DND-41 (cell line): ENCODE results near the gene GOLIM4.

Experiments
- CTCF ChIP-seq: IDR thresholded peaks from 2 replicates; pipeline ENCODE4 v1.5.1; 2012; ENCODE audit warnings: borderline replicate concordance, low read length, moderate library complexity, mild to moderate bottlenecking; ENCODE audit not compliant: poor library complexity, severe bottlenecking; ENCODE audit errors: extremely low read depth
- EZH2 ChIP-seq: IDR thresholded peaks from 3 replicates; pipeline ENCODE4 v1.6.1; 2012; ENCODE audit warnings: borderline replicate concordance, low read depth, mild to moderate bottlenecking, moderate library complexity, low read length, inconsistent platforms; ENCODE audit not compliant: severe bottlenecking

- TF ChIP-seq CTCF = no peak
- TF ChIP-seq EZH2 = no peak
Observed at GRCh38 chr3:168037020-168037419, 58.7 kb downstream of the GOLIM4 start.
